ENCODE measurements around the gene ZNF761. TPM values are rescaled to one million over a fixed set of nuclear protein-coding genes. Genes with fewer than 3 reads are reported as not detected.
"Not testable (repeated sequence)": the region's sequence is repeated elsewhere in the genome, so short reads cannot be mapped to it uniquely, and the experiment has no call there.

The ZNF761 gene
- total RNA-seq, 1 experiment from 2014 or later: 32.7 TPM

GRCh38 chr19:53396525-53396868 lies 35.3 kb upstream of the ZNF761 start:
- H3K9me3 ChIP-seq (ENCODE audit: control insufficient read depth, low read depth, low read length): no peaks in the 10 kb centered on the region
- peaks cover 12% of the 10 kb centered on the region for H3K23me2 ChIP-seq (ENCODE audit: insufficient read length, low read depth, low read length, poor library complexity, severe bottlenecking)
- no peak overlapping the region for H4K8ac ChIP-seq (replicated peaks; ENCODE audit: insufficient read length, low read depth, low read length)
- Mint-ChIP-seq H3K27me3 (ENCODE audit: low read depth) (no peaks in the 10 kb centered on the region; the same call in 1 of the 2 replicates), H3K9me3 (no peaks in the 10 kb centered on the region), H3K4me3 (peak overlapping the region; percentile 97 to 99), H3K36me3 (ENCODE audit: insufficient read depth in 1 of 3, low read depth in 3 of 3) (peaks cover 21 to 29% (median 29%) of the 10 kb centered on the region in 3 experiments), H3K27ac (no peak overlapping the region), H3K4me1 (peaks cover 28 to 29% of the 10 kb centered on the region in 2 experiments)
- H3K27ac ChIP-seq (ENCODE audit: insufficient read length, low read depth, low read length): no peak overlapping the region
- no peak for DNase-seq
- no peak overlapping the region for H4K5ac ChIP-seq (ENCODE audit: insufficient read length, low read depth, low read length)
- no peak overlapping the region for H3K18ac ChIP-seq (ENCODE audit: insufficient read length, low read depth, low read length)
- no peaks in the 10 kb centered on the region for H4K20me1 ChIP-seq (ENCODE audit: control insufficient read depth, insufficient read depth, insufficient read length)
- no peaks in the 10 kb centered on the region for H3K79me1 ChIP-seq (ENCODE audit: insufficient read depth, low read depth, low read length, poor library complexity, severe bottlenecking)
- H2BK120ac ChIP-seq (ENCODE audit: low read depth, low read length, poor library complexity, severe bottlenecking): no peak overlapping the region
- no peak overlapping the region for H3K9ac ChIP-seq (ENCODE audit: extremely low read depth, insufficient read length, low read length)
- H3K27me3 ChIP-seq (ENCODE audit: insufficient read depth, low read length): no peaks in the 10 kb centered on the region
- no peak overlapping the region for H3K4ac ChIP-seq (ENCODE audit: low read depth, low read length)
- TF ChIP-seq, protein P1, sequence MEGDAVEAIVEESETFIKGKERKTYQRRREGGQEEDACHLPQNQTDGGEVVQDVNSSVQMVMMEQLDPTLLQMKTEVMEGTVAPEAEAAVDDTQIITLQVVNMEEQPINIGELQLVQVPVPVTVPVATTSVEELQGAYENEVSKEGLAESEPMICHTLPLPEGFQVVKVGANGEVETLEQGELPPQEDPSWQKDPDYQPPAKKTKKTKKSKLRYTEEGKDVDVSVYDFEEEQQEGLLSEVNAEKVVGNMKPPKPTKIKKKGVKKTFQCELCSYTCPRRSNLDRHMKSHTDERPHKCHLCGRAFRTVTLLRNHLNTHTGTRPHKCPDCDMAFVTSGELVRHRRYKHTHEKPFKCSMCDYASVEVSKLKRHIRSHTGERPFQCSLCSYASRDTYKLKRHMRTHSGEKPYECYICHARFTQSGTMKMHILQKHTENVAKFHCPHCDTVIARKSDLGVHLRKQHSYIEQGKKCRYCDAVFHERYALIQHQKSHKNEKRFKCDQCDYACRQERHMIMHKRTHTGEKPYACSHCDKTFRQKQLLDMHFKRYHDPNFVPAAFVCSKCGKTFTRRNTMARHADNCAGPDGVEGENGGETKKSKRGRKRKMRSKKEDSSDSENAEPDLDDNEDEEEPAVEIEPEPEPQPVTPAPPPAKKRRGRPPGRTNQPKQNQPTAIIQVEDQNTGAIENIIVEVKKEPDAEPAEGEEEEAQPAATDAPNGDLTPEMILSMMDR (conservative IDR thresholded peaks at IDR 0.05): no peak
- WGBS (ENCODE audit: extremely low coverage, insufficient read length, low lambda C conversion rate): no CpG with 5 or more reads among the region's 1 CpG
- no peak overlapping the region for H2BK12ac ChIP-seq (ENCODE audit: insufficient read length, low read depth, low read length)
- H2AK5ac ChIP-seq (ENCODE audit: insufficient read length, low read length): no peak overlapping the region
- H3K4me1 ChIP-seq (ENCODE audit: insufficient read depth, low read length): no peaks in the 10 kb centered on the region; the same call in 1 of the 2 replicates
- H4K91ac ChIP-seq (ENCODE audit: insufficient read length, low read depth, low read length): no peak overlapping the region
- H3K23ac ChIP-seq (ENCODE audit: insufficient read length, low read depth, low read length): no peak overlapping the region
- H3T11ph ChIP-seq (ENCODE audit: low read length): no peak overlapping the region
- H2BK5ac ChIP-seq (ENCODE audit: insufficient read length, low read length): no peak overlapping the region
- no peak overlapping the region for H3K14ac ChIP-seq (ENCODE audit: insufficient read depth, low read length)
- peak overlapping the region; percentile 53 for H3K4me2 ChIP-seq (ENCODE audit: insufficient read depth, insufficient read length, low read length)
- H2BK20ac ChIP-seq (ENCODE audit: low read depth, low read length, poor library complexity, severe bottlenecking): no peak overlapping the region
- no peaks in the 10 kb centered on the region for H3K79me2 ChIP-seq (ENCODE audit: insufficient read depth, low read length)
- H2AFZ ChIP-seq (ENCODE audit: low read length): no peak overlapping the region
- no peak overlapping the region for H3K56ac ChIP-seq (ENCODE audit: insufficient read length, low read depth, low read length)
- no peak overlapping the region for H2BK15ac ChIP-seq (ENCODE audit: low read depth, low read length)

GRCh38 chr19:53397918-53398317 lies 33.9 kb upstream of the ZNF761 start:
- not testable (repeated sequence) for H3K4me2 ChIP-seq (ENCODE audit: insufficient read depth, insufficient read length, low read length); H3K4me1 ChIP-seq (ENCODE audit: insufficient read depth, low read length); H4K5ac ChIP-seq (ENCODE audit: insufficient read length, low read depth, low read length); H3K79me1 ChIP-seq (ENCODE audit: insufficient read depth, low read depth, low read length, poor library complexity, severe bottlenecking); H3K14ac ChIP-seq (ENCODE audit: insufficient read depth, low read length); H2BK20ac ChIP-seq (ENCODE audit: low read depth, low read length, poor library complexity, severe bottlenecking); H2AFZ ChIP-seq (ENCODE audit: low read length); H3K27me3 Mint-ChIP-seq (ENCODE audit: low read depth); H3K4ac ChIP-seq (ENCODE audit: low read depth, low read length); H3K23ac ChIP-seq (ENCODE audit: insufficient read length, low read depth, low read length); H2BK5ac ChIP-seq (ENCODE audit: insufficient read length, low read length); H4K20me1 ChIP-seq (ENCODE audit: control insufficient read depth, insufficient read depth, insufficient read length); H3K18ac ChIP-seq (ENCODE audit: insufficient read length, low read depth, low read length); H3K9ac ChIP-seq (ENCODE audit: extremely low read depth, insufficient read length, low read length); H3T11ph ChIP-seq (ENCODE audit: low read length); H2BK12ac ChIP-seq (ENCODE audit: insufficient read length, low read depth, low read length); H2BK15ac ChIP-seq (ENCODE audit: low read depth, low read length); H2AK5ac ChIP-seq (ENCODE audit: insufficient read length, low read length); DNase-seq; H3K27ac Mint-ChIP-seq; H3K27me3 ChIP-seq (ENCODE audit: insufficient read depth, low read length); H2BK120ac ChIP-seq (ENCODE audit: low read depth, low read length, poor library complexity, severe bottlenecking); H3K9me3 ChIP-seq (ENCODE audit: control insufficient read depth, low read depth, low read length); H3K56ac ChIP-seq (ENCODE audit: insufficient read length, low read depth, low read length); H3K9me3 Mint-ChIP-seq; H4K8ac ChIP-seq (replicated peaks; ENCODE audit: insufficient read length, low read depth, low read length); H3K27ac ChIP-seq (ENCODE audit: insufficient read length, low read depth, low read length); H3K79me2 ChIP-seq (ENCODE audit: insufficient read depth, low read length); H4K91ac ChIP-seq (ENCODE audit: insufficient read length, low read depth, low read length); H3K4me3 Mint-ChIP-seq
- H3K36me3 Mint-ChIP-seq (ENCODE audit: insufficient read depth in 1 of 3, low read depth in 3 of 3): peaks cover 36 to 43% (median 43%) of the 10 kb centered on the region in 3 experiments
- H3K4me1 Mint-ChIP-seq: peaks cover 25 to 28% of the 10 kb centered on the region in 2 experiments
- WGBS (ENCODE audit: extremely low coverage, insufficient read length, low lambda C conversion rate): no CpG with 5 or more reads among the region's 1 CpG
- peaks cover 12% of the 10 kb centered on the region for H3K23me2 ChIP-seq (ENCODE audit: insufficient read length, low read depth, low read length, poor library complexity, severe bottlenecking)

Measured in H9 (cell line).